GM21717 (cell line): ENCODE results near the gene NT5C3B.

Experiments
- ATAC-seq: cut with Tn5 transposase; IDR thresholded peaks from one replicate; pipeline ENCODE4 v1.9.1; 2021; ENCODE audit warnings: mild to moderate bottlenecking, moderate library complexity; ENCODE audit not compliant: unreplicated experiment

NT5C3B gene

DNA sequence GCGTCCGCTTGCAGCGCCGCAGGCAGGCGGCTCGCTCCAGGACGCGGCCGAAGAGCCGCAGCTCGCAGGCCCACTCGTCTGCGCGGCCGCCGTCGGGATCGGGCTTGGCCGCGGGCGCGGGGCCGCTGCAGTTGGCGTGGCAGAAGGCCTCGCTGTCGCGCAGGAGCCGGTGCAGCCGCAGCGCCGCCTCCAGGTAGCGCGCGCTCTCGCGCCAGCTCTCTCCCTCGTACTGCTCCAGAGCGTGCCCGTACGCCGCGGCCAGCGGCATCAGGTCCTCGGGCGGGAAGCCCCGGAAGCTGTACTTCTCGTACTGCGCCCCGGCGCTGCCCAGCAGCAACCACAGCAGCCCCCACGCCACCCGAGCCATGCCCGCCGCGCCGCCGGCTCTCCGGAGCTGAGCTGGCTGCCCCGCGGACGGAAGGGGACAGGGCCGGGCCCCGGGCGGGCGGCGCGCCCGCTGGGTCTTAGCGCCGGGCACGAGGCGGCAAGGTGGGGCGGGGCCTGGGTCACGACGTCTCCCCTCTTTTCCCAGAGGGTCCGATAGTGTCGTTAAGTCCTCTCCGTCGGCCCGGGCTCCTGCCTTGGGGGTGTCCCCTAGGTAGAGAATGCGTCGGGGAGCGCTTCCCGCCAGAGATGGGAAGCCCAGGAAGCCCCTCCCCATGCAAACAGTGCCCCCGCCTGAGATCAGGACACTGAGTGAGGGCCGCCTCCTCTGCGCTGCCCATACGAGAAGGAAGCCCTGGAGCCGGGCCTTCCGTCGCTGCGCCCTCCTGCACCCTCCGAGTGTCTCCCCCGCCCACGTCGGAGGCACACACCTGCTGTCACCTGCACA, 24.3 kb downstream of the NT5C3B start, which contains the start of gene P3H4:
TSS of gene P3H4 (minus strand) at position 401 of the 832 bp plus-strand sequence. CDS start at position 367, 34 bp downstream.
- no peak for ATAC-seq

- ATAC-seq = no peak
Measured at GRCh38 chr17:41810659-41811548, 25.1 kb downstream of the NT5C3B start.

- no peak for ATAC-seq
Measured at GRCh38 chr17:41806685-41807445, 29.2 kb downstream of the NT5C3B start.

GRCh38 chr17:41803049-41804020, 32.7 kb downstream of the NT5C3B start:
- no peak for ATAC-seq

- no peak for ATAC-seq
Measured at GRCh38 chr17:41801374-41802271, 34.4 kb downstream of the NT5C3B start.

DNA sequence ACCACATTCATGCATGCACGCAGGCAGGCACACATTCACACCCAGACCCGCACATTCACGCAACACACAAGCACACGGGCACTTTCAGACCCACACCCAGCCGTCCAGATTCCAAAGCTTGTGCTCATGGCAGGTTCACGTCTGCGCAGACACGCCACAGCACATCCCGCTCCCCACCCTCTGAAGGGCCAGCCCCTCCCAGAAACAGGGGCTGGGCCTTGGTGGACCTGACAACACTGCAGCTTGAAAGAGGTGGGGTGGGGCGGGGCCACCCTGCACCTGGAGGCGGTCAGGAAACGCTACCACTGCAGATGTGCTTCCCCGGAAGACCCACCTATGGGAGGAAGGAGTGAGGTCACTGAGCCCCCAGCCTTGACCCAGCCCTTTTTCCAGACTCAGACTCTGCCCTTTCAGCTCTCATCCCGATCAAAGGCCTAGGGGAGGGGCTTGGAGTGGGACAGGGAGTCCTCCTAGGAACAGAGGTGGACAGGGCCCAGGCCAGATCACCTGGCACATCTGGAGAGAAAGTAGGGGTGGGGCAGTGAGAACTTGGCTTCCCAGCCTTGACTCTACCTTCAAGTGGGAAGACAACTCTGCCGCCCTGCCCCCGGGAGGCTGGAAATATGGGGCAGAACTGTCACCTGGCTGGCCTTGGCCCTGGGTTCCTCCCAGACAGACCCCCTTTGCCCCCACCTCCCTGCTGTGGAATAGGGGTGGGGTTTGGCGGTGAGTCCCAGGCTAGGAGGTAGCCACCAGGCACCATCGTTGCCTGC, 35.2 kb downstream of the NT5C3B start:
- no peak for ATAC-seq

GRCh38 chr17:41799366-41799765, 36.7 kb downstream of the NT5C3B start:
- no peak for ATAC-seq

GRCh38 chr17:41797377-41797776, 38.7 kb downstream of the NT5C3B start:
- ATAC-seq = no peak

DNA sequence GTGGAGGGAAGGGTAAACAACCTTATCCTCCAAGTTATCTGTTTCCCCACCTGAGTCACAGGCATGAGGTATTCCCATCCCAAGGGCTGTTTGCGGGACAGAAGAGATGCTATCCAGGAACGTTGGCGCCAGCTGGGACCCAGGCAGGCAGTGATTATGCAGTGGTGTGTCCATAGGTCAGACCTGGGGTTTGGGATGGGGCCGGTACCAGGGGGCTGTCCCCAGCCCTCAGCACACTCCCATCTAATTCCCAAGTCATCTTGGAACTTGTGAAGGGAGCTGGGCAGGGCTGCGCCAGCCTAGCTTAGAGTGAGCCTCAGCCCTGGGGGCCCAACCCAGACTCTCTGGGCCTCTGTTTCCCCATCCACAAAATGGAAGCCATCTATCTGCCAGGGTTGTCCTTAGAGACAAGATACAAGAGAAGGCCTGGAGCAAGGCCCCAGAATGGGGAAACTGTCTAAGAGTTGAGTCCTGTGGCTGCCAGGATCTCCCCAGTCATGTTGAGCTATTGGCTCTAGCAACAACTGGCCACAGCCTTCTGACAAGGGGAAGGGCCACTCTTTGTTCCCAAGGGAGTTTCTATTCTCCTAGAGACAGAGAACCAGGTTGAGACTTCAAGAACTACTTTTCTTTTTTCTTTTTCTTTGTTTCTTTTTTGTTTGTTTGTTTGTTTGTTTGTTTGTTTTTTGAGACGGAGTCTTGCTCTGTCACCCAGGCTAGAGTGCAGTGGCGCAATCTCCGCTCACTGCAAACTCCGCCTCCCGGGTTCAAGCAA, 39.7 kb downstream of the NT5C3B start:
- ATAC-seq = no peak

DNA sequence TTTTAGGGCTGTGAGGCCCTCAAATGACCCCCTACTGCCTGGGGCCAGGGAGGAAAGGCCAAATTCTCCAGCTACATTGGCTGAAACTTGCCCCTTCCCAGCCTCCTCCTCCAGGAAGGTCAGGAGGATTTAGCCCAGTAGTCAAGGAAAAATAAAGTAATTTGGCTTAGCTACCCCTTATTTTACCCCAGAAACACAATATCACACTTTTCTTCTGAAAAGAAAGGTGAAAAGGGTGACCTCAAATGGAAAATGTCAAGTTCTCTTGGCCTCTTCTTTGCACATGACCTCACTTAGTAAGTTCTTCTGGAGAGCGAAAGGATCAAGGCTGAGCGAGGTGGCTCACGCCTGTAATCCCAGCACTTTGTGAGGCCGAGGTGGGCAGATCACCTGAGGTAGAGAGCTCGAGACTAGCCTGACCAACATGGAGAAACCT, 41.5 kb downstream of the NT5C3B start:
- ATAC-seq = no peak

DNA sequence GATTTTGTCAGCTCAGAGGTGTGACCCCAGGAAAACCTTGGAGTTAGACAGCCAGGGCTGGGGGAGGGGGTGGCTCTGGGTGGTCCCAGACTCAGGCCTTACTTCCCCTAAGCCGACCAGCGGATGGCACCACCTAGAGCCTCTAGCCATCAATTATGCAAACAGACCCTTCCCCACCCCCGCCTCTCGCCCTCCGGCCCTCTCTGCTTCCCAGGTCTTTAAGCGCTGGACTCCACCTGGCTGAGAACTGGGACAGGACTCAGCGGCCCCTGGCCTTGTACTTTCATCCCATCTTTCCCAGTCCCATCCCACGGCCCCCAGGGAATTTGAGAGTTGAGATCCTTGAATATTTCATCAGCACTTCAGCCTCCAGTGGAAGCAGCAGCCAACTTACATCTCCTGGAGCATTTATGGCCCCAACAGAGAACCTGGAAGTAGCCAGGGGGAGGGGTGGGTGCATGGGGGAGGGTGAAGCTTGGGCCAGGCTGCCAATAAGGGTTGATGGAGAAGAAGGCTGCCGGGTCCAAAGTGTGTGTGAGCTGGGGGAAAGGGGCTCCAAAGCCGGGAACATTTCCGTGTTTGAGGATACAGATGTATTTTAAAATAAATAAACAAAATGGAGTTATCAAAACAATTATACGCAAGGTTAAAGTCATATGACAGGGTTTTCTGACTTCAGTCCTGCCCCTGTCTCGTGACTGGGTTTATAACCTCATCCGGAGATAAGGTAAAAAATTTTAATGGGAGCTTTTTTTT, 42.1 kb downstream of the NT5C3B start:
- no peak for ATAC-seq

- no peak for ATAC-seq
Measured at GRCh38 chr17:41792845-41793783, 42.9 kb downstream of the NT5C3B start.

DNA sequence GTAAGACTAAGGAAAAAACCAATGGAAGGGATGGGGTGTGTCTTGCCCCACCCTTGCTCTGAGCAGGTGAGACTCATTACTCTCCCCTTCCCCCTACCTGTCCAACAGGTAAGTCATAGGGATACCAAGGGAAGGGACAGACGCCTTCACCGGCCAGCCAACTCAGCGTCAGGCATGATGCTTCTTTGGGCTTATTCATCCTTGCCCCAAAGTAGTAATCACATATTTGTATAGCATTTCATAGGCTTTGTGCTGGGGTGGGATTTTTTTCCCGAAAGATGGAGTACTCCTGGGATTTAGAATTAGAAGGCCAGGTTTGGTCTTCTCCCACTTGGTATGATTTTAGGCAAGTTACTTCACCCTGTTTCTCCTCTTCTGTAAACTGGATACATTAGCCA, 49.0 kb downstream of the NT5C3B start:
- ATAC-seq = no peak

DNA sequence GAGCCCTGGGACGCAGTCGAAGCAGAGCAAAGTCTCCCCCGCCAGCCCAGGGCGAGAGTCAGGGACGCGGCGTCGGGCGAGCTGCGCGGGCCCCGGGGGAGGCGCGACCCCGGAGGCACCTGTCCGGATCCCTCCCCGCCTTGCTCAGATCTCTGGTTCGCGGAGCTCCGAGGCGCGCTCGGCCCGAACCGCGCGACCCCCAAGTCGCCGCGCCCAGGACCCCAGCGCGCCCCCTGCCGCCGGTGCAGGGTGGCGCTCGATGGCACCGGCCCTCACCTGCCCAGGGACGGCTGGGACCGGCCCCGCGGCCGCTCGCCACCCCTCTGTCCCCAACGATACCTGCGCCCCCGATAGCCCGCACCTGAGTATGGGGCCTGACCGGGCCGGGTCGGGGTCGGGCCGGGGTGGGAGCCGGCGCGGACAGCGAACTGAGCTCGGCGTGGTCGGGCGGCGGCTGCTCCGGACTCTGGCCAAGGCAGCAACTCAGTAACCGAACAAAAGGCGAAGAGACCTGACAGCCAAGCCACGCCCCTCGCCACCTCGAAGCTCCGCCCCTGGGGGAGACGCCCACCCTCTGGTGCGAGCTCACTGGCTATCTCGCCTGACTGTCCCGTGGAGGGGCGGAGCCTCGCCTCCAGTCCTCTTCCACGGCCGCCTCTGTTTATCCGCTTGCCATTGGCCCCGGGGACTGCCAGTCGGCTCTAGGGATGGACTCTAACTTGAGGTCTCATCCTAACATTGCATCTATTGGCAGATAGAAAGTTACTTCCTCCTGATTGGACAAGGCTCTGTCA, 49.6 kb downstream of the NT5C3B start, which contains the start of gene JUP:
TSS of gene JUP (minus strand) at position 485 of the 794 bp plus-strand sequence. CDS start 14,857 bp downstream, outside the sequence.
- ATAC-seq = peak; percentile 73

GRCh38 chr17:41785859-41786226, 50.2 kb downstream of the NT5C3B start:
- no peak for ATAC-seq
